ENCODE data around the gene TCF25. TPM values are rescaled to one million over a fixed set of nuclear protein-coding genes. Genes with fewer than 3 reads are reported as not detected.

The TCF25 gene
- total RNA-seq, 1 donor from 2014 or later = 155 TPM

GRCh38 chr16:89945654-89946053 lies 72.3 kb downstream of the TCF25 start:
- DNase-seq (ENCODE audit: low read depth) = no peak

- DNase-seq (ENCODE audit: low read depth) = no peak
Measured at GRCh38 chr16:89946515-89946914, 73.1 kb downstream of the TCF25 start.

- DNase-seq (ENCODE audit: low read depth) = no peak
Measured at GRCh38 chr16:89949121-89949742, 75.8 kb downstream of the TCF25 start.

GRCh38 chr16:89949756-89950155 lies 76.4 kb downstream of the TCF25 start:
- no peak for DNase-seq (ENCODE audit: low read depth)

DNA sequence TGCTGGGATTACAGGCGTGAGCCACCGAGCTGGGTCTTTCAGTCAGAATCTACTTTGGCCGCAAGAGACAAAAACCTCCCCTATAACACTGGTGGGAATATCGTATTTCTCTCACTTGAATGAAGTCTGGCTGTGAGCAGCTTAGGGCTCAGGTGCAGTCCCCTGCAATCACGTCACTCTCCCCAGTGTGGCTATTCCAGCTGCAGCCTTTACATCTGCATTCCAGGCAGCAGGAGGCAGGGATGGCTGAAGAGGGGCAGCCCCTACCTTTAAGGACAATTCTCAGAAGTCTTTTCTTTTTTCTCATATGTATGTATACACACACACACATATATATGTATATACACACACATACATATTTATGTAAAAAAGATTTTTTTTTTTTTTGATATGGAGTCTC lies 78.1 kb downstream of the TCF25 start:
- no peak for DNase-seq (ENCODE audit: low read depth)

DNA sequence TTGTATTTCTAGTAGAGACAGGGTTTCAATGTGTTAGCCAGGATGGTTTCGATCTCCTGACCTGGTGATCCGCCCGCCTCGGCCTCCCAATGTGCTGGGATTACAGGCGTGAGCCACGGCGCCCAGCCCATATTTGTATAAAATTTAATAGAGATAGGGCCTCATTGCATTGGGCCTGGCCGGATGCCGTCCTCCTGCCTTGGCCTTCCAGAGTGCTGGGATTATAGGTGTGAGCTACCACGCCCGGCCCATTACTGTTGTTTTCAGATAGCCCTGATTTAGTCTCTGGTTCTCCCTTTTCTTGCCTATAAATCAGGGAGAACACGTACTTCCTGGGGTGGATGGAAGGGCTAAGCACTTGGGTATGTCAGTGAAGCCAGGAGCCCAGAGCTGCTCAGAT lies 78.7 kb downstream of the TCF25 start:
- no peak for DNase-seq (ENCODE audit: low read depth)

GRCh38 chr16:89952551-89952950 lies 79.2 kb downstream of the TCF25 start:
- no peak for DNase-seq (ENCODE audit: low read depth)

- DNase-seq (ENCODE audit: low read depth) = no peak
Measured at GRCh38 chr16:89953671-89954406, 80.4 kb downstream of the TCF25 start.

GRCh38 chr16:89954462-89954861 lies 81.1 kb downstream of the TCF25 start:
- DNase-seq (ENCODE audit: low read depth) = no peak

GRCh38 chr16:89955001-89955685 lies 81.8 kb downstream of the TCF25 start:
- DNase-seq (ENCODE audit: low read depth) = no peak

DNA sequence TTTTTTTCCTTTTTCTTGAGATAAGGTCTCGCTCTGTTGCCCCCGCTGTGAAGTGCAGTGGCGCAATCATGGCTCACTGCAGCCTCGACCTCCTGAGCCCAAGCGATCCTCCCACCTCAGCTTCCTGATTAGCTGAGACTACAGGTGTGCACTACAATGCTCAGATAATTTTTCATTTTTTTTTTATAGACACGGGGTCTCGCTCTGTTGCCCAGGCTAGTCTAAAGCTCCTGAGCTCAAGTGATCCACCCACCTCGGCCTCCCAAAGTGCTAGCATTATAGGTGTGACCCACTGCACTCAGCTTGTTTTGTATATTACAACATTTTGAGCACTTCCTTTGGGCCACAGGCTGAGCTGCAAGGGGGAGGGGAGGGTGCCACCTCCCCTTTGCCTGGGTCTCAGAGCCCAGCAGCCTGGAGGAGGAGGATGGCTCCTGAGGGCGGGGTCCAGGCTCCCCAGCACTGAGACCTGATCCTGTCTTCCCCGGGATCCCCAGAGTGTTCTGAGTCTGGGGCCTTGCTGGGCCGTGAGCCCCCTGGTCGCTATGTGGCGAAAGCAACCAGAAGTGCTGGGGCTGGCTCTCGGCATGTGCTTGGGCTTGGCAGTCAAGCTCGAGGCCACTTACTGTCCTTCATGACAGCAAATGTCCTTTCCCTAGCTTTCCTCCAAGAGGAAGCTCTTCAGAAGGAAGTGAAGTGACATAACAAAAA lies 83.3 kb downstream of the TCF25 start:
- no peak for DNase-seq (ENCODE audit: low read depth)

- no peak for DNase-seq (ENCODE audit: low read depth)
Measured at GRCh38 chr16:89957216-89957785, 83.9 kb downstream of the TCF25 start.

DNA sequence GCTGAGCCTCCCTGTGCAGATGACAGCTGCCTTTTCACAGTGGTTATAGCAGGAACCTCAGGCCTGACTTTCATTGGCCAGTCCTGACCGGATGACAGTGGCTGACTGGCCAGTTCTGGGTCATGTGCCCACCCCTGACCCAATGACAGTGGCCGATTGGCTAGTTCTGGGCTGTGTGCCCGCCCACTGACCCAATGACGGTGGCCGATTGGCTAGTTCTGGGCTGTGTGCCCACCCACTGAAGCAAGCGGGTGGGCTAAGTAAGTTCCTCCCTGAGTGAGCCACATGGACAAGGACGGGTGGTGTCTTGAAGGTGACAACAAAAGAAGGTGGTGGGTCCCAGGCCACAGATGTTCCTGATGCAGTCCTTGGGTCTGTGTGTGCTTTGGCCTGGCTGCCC lies 84.7 kb downstream of the TCF25 start:
- DNase-seq (ENCODE audit: low read depth) = no peak

- DNase-seq (ENCODE audit: low read depth) = no peak
Measured at GRCh38 chr16:89958596-89958995, 85.2 kb downstream of the TCF25 start.

- DNase-seq (ENCODE audit: low read depth) = no peak
Measured at GRCh38 chr16:89960966-89961365, 87.6 kb downstream of the TCF25 start.

Other genes with a start within 250 kb of the TCF25 start
- 109 and 119 TPM in 2 replicates for gene CHMP1A, start 215.9 kb upstream of the TCF25 start, total RNA-seq
- gene SPATA33, start 215.8 kb upstream of the TCF25 start, total RNA-seq = 3.0 and 7.9 TPM in 2 replicates
- 33.9 and 56.5 TPM in 2 replicates for gene CDK10, start 186.9 kb upstream of the TCF25 start, total RNA-seq
- 22.7 and 34.7 TPM in 2 replicates for gene SPATA2L, start 171.9 kb upstream of the TCF25 start, total RNA-seq
- gene VPS9D1, start 152.7 kb upstream of the TCF25 start, total RNA-seq = 7.1 and 12.6 TPM in 2 replicates
- gene ZNF276, start 152.1 kb upstream of the TCF25 start, total RNA-seq = 10.6 and 20.7 TPM in 2 replicates
- 3.6 and 13.0 TPM in 2 replicates for gene FANCA, start 56.9 kb upstream of the TCF25 start, total RNA-seq
- 1.4 and 6.0 TPM in 2 replicates for gene SPIRE2, start 45.1 kb upstream of the TCF25 start, total RNA-seq
- 2.3 and 9.3 TPM in 2 replicates for gene MC1R, start 45.3 kb downstream of the TCF25 start, total RNA-seq
- gene TUBB3, start 49.8 kb downstream of the TCF25 start, total RNA-seq = 368 and 1,261 TPM in 2 replicates
- gene DEF8, start 75.2 kb downstream of the TCF25 start, total RNA-seq = 84.7 and 105 TPM in 2 replicates
- gene DBNDD1, start 145.9 kb downstream of the TCF25 start, total RNA-seq = 14.4 and 24.2 TPM in 2 replicates
- not detected in 2 replicates for gene PRDM7, start 203.7 kb downstream of the TCF25 start, total RNA-seq